Measurements from ENCODE around the gene NARS2.

GRCh38 chr11:78587446-78587845 lies 12.8 kb upstream of the NARS2 start:
- TF ChIP-seq CTCF (IDR thresholded peaks at IDR 0.05; ENCODE audit: low read depth, low read length) (no peak), POLR2A (IDR thresholded peaks at IDR 0.05; ENCODE audit: extremely low read depth, insufficient read length) (no peak), MYC (IDR thresholded peaks at IDR 0.05; ENCODE audit: low read depth, low read length) (no peak), MAX (IDR thresholded peaks at IDR 0.05; ENCODE audit: low read depth, low read length) (no peak)

Data from NB4 (cell line).